Breast epithelium (tissue), 4 donors: ENCODE measurements around the gene VANGL1. TPM values are rescaled to one million over a fixed set of nuclear protein-coding genes. Genes with fewer than 3 reads are reported as not detected.
A peak's percentile ranks its signal among the peaks of the same experiment; 100 is the strongest.

Source experiments
- DNase-seq, 2 donors: peaks; one replicate each; pipeline ENCODE4 v3.0.0-alpha.2; 2019; ENCODE audit warnings: low spot score in 2 of 2
- H3K27ac ChIP-seq, 2 donors: fragments of 200-600 bp; sonication (generic) in 1 of 2; one replicate each; pipeline ENCODE4 v1.5.1; 2016 to 2019; ENCODE audit warnings: mild to moderate bottlenecking in 1 of 2
- H3K27me3 ChIP-seq, 2 donors: fragments of 200-600 bp; sonication (generic) in 1 of 2; one replicate each; pipeline versions ENCODE4 v1.5.1 to v1.6.0; 2017 to 2019; ENCODE audit warnings: control low read depth in 1 of 2, mild to moderate bottlenecking in 1 of 2
- H3K36me3 ChIP-seq: fragments of 200-600 bp; one replicate; pipeline ENCODE4 v1.5.1; 2019
- H3K4me1 ChIP-seq, 2 donors: fragments of 200-600 bp; sonication (generic); one replicate each; pipeline ENCODE4 v1.5.1; 2016 to 2019; ENCODE audit warnings: control low read depth in 1 of 2
- H3K4me3 ChIP-seq, 3 donors: fragments of 200-600 bp; sonication (generic); 1 replicate in 2 of 3; 2 replicates in 1 of 3; pipeline ENCODE4 v1.5.1; 2016 to 2019; ENCODE audit warnings: mild to moderate bottlenecking in 3 of 3, moderate library complexity in 2 of 3
- H3K9me3 ChIP-seq, 2 donors: fragments of 200-600 bp; sonication (generic) in 1 of 2; one replicate each; pipeline ENCODE4 v1.5.1; 2016 to 2019; ENCODE audit warnings: control low read depth in 1 of 2
- CTCF ChIP-seq, 3 donors: fragments of 450-650 bp; IDR thresholded peaks; one replicate each; pipeline ENCODE4 v1.5.1; 2016 to 2017; ENCODE audit warnings: antibody characterized with exemption in 3 of 3, mild to moderate bottlenecking in 3 of 3, moderate library complexity in 3 of 3
- POLR2A ChIP-seq: fragments of 450-650 bp; IDR thresholded peaks from one replicate; pipeline ENCODE4 v1.6.1; 2016; ENCODE audit warnings: antibody characterized with exemption, mild to moderate bottlenecking, moderate library complexity
- POLR2AphosphoS5 ChIP-seq, 3 donors: sonication (generic); formaldehyde crosslinking; IDR thresholded peaks; one replicate each; pipeline ENCODE4 v1.6.1; 2017; ENCODE audit warnings: antibody characterized with exemption in 3 of 3
- intact Hi-C: fragments of 100-400 bp; cut with DNase I; formaldehyde crosslinking; loops from one replicate; pipeline ENCODE4 v1.15.1; 2023; ENCODE audit warnings: low total_unique reads
- total RNA-seq, 3 donors: library from RNA; depleted of rRNA; stranded (reverse); fragments of >200 nt; gene quantifications; one replicate each; pipeline ENCODE4 v1.1.0, GENCODE V29; 2016

The VANGL1 gene
- 1 to 10 TPM; 6.6 to 7.5 (median 7.5) TPM for total RNA-seq

GRCh38 chr1:115641762-115642167, at the start of gene VANGL1:
Gene VANGL1, plus strand, starts transcription at chr1:115641970. Its CDS starts 9,444 bp downstream, at chr1:115651414.
- Histone ChIP-seq H3K4me3 (peak within 1 kb of the TSS; percentile 87 to 97 (median 93)), H3K27me3 (no peaks in the 10 kb centered on the region), H3K9me3 (peaks cover 3 to 15% of the 10 kb centered on the region in 2 donors), H3K27ac (peak within 1 kb of the TSS in 1 of 2 donors; percentile 58), H3K4me1 (no peaks in the 10 kb centered on the region), H3K36me3 (no peaks in the 10 kb centered on the region)
- TF ChIP-seq POLR2A (no peak), POLR2AphosphoS5 (IDR thresholded peaks at IDR 0.05) (no peak), CTCF (IDR thresholded peaks at IDR 0.05) (no peak)
- intact Hi-C loops: no loop called here
- DNase-seq: no peak

DNA sequence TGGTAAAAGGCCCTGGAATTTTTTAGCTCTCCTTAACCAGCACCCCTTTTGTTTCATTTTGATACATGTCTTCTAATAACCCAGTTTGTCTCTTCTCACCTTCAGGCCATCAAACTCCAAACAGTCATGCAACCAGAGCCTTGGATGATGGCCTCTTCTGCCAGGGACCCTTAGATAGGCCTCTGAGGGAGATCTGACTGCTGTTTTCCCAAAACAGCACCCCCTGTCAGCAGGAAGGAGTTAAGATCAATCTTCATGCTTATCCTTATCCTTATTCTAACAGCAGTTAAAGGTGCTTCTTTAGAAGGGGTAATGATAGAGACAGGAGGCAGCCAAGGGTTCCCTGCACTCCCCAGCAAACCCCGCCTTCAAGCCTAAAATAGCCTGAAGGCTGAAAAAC, 49.5 kb upstream of the VANGL1 start:
- Histone ChIP-seq H3K36me3 (no peaks in the 10 kb centered on the region), H3K27me3 (no peaks in the 10 kb centered on the region), H3K4me1 (no peaks in the 10 kb centered on the region), H3K9me3 (peaks cover 9 to 41% of the 10 kb centered on the region in 2 donors), H3K4me3 (no peak overlapping the region), H3K27ac (no peak overlapping the region)
- DNase-seq: no peak
- intact Hi-C loops: loop anchor here (10.0 kb wide), 1 partner anchor 457 kb away; no protein-coding TSS in a partner anchor
- TF ChIP-seq CTCF (IDR thresholded peaks at IDR 0.05): no peak
- TF ChIP-seq POLR2AphosphoS5 (IDR thresholded peaks at IDR 0.05): no peak
- no peak for TF ChIP-seq POLR2A

DNA sequence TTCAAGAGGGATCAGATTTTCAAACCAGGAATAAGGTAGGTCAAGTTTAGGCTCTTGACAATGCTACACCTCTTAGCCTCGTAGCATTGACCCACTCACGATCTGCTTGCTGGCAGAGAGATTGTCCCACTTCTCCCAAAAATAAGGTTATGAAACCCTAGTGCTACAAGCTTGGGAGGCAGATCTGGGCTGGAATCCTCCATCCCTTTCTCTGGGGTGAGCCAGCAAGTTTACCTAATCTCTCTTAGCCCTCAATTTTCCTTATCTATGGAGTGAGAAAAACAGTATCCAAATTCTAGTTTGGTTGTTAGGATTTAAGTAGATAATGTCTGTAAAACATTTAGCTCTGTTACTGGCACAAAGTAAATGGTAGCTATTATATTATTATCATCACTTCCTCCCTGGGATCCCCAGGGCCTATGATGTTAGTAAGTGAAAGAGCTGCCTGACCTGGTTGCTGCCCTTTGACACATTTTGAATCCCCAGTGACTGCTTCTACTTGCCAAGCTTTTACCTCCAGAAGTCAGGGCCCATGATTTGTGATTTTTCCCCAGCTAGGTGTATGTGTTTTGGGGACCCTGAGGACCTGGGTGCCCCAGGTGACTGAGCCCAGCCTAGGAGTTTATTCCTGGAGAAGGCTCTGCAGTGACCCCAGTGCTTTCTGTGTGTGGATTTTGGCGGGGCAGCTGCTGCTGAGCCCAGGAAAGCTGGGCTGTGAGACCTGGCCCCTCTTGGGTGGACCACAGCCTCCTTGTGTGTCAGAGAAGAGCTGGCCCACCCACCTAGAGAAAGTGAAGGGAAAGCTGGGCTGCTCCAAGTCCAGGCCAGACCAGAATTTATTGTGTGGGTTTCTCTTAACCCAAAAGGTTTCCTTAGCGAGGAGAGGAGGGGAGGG, 48.2 kb upstream of the VANGL1 start:
- peaks cover 4 to 30% of the 10 kb centered on the region in 2 donors for H3K9me3 ChIP-seq
- no peak overlapping the region for H3K27ac ChIP-seq
- no peaks in the 10 kb centered on the region for H3K36me3 ChIP-seq
- no peak for DNase-seq
- no peak overlapping the region for H3K4me3 ChIP-seq
- TF ChIP-seq CTCF (IDR thresholded peaks at IDR 0.05): no peak
- no peak for TF ChIP-seq POLR2A
- TF ChIP-seq POLR2AphosphoS5 (IDR thresholded peaks at IDR 0.05): no peak
- H3K27me3 ChIP-seq: no peaks in the 10 kb centered on the region
- intact Hi-C loops: loop anchor here (10.0 kb wide), 1 partner anchor 459 kb away; no protein-coding TSS in a partner anchor
- no peaks in the 10 kb centered on the region for H3K4me1 ChIP-seq

GRCh38 chr1:115594600-115594999, 47.2 kb upstream of the VANGL1 start:
- Histone ChIP-seq H3K27ac (no peak overlapping the region), H3K36me3 (no peaks in the 10 kb centered on the region), H3K9me3 (peaks cover 4 to 22% of the 10 kb centered on the region in 2 donors), H3K4me3 (no peak overlapping the region), H3K4me1 (no peaks in the 10 kb centered on the region), H3K27me3 (no peaks in the 10 kb centered on the region)
- no peak for DNase-seq
- intact Hi-C loops: loop anchor here (10.0 kb wide), 1 partner anchor 460 kb away; no protein-coding TSS in a partner anchor
- TF ChIP-seq CTCF (IDR thresholded peaks at IDR 0.05): no peak
- no peak for TF ChIP-seq POLR2AphosphoS5 (IDR thresholded peaks at IDR 0.05)
- no peak for TF ChIP-seq POLR2A
